ENCODE results near the gene TRIM40. TPM values are rescaled to one million over a fixed set of nuclear protein-coding genes. Genes with fewer than 3 reads are reported as not detected.
A peak's percentile ranks its signal among the peaks of the same experiment; 100 is the strongest.

TRIM40 gene, protein sequence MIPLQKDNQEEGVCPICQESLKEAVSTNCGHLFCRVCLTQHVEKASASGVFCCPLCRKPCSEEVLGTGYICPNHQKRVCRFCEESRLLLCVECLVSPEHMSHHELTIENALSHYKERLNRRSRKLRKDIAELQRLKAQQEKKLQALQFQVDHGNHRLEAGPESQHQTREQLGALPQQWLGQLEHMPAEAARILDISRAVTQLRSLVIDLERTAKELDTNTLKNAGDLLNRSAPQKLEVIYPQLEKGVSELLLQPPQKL
- total RNA-seq, result not detected

GRCh38 chr6:30135757-30136156, at the start of gene TRIM40:
TSS of gene TRIM40 (plus strand) at chr6:30136140. CDS start at chr6:30137037, 897 bp downstream.
- Mint-ChIP-seq H3K9me3 (no peaks in the 10 kb centered on the region), H3K4me1 (ENCODE audit: low read depth in 2 of 2) (peaks cover 9 to 11% of the 10 kb centered on the region in 2 donors), H3K27ac (no peak within 1 kb of the TSS), H3K4me3 (no peak within 1 kb of the TSS), H3K27me3 (peaks cover 35 to 56% of the 10 kb centered on the region in 2 donors), H3K36me3 (no peaks in the 10 kb centered on the region)
- no peak for DNase-seq (ENCODE audit: low spot score)
- ATAC-seq, result no peak

GRCh38 chr6:30087876-30088275, 48.1 kb upstream of the TRIM40 start:
- no peaks in the 10 kb centered on the region for H3K9me3 Mint-ChIP-seq
- no peak for DNase-seq (ENCODE audit: low spot score)
- no peaks in the 10 kb centered on the region for H3K36me3 Mint-ChIP-seq
- H3K27ac Mint-ChIP-seq, result no peak overlapping the region
- H3K27me3 Mint-ChIP-seq, result peaks cover 34 to 68% of the 10 kb centered on the region in 2 donors
- no peak overlapping the region for H3K4me3 Mint-ChIP-seq
- H3K4me1 Mint-ChIP-seq (ENCODE audit: low read depth in 2 of 2), result no peaks in the 10 kb centered on the region
- no peak for ATAC-seq

GRCh38 chr6:30091577-30092381, 44.2 kb upstream of the TRIM40 start:
- Mint-ChIP-seq H3K4me3 (no peak overlapping the region), H3K27ac (no peak overlapping the region), H3K36me3 (no peaks in the 10 kb centered on the region), H3K27me3 (peaks cover 48 to 81% of the 10 kb centered on the region in 2 donors), H3K9me3 (no peaks in the 10 kb centered on the region), H3K4me1 (ENCODE audit: low read depth in 2 of 2) (no peaks in the 10 kb centered on the region)
- no peak for DNase-seq (ENCODE audit: low spot score)
- ATAC-seq, result no peak

- ATAC-seq (no peak), DNase-seq (ENCODE audit: low spot score) (no peak)
- Mint-ChIP-seq H3K27ac (no peak overlapping the region), H3K27me3 (peaks cover 53 to 81% of the 10 kb centered on the region in 2 donors), H3K36me3 (no peaks in the 10 kb centered on the region), H3K4me1 (ENCODE audit: low read depth in 2 of 2) (no peaks in the 10 kb centered on the region), H3K9me3 (no peaks in the 10 kb centered on the region), H3K4me3 (no peak overlapping the region)
Measured at GRCh38 chr6:30092852-30093543, 42.9 kb upstream of the TRIM40 start.

DNA sequence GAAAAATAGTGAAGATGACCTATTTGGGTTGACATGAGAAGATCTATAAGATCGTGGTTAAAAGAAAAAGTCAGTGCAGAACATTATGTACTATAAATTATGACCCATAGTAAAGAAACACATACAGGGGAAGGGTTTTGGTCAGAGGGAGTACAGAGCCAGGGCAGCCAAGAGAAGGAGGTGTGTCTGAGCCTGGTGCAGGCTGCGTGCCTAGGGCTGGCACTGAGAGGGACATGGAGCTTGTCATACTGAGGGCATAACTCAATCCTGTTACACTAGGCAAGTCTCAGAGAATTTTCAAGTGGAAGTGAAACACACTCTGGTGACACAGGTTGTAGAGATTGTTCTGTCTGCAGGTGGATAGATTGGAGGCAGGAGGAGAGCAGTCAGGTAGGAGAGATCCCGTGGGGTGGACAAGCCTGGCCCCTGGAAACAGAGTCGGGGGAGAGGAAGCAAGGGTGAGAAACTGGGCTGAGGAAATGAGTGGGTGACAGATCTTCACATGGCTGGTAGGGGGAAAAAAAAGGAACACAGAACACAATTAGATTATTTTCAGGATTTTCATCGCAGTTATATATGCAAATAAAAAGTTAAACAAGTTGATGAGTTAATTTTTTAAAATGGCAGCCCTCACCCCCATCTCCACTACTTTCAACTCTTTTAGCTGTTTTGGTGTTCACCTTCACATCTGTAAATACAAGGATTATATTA, 41.8 kb upstream of the TRIM40 start:
- Mint-ChIP-seq H3K4me1 (ENCODE audit: low read depth in 2 of 2) (no peaks in the 10 kb centered on the region), H3K4me3 (no peak overlapping the region), H3K36me3 (no peaks in the 10 kb centered on the region), H3K27me3 (peaks cover 58 to 85% of the 10 kb centered on the region in 2 donors), H3K9me3 (no peaks in the 10 kb centered on the region), H3K27ac (no peak overlapping the region)
- ATAC-seq, result no peak
- DNase-seq (ENCODE audit: low spot score), result no peak

DNA sequence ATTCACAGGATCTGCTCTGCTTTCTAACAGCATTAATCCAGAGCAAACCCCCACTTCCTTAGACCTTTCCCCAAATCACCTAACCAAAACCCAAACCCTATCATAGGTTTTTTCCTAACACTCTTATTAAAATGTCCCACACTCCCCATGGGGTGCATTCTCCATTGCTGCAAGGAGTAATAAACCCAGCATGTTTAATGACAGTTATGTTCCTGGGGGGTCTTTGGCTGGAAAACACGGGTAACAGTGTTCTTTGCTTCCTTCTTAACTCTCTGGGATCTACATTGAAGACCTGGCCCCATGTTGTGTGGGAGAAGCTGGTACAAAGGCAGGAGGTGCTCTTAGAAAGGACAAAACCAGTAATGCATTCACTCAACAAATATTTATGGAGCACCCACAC, 39.1 kb upstream of the TRIM40 start:
- H3K9me3 Mint-ChIP-seq, result no peaks in the 10 kb centered on the region

DNA sequence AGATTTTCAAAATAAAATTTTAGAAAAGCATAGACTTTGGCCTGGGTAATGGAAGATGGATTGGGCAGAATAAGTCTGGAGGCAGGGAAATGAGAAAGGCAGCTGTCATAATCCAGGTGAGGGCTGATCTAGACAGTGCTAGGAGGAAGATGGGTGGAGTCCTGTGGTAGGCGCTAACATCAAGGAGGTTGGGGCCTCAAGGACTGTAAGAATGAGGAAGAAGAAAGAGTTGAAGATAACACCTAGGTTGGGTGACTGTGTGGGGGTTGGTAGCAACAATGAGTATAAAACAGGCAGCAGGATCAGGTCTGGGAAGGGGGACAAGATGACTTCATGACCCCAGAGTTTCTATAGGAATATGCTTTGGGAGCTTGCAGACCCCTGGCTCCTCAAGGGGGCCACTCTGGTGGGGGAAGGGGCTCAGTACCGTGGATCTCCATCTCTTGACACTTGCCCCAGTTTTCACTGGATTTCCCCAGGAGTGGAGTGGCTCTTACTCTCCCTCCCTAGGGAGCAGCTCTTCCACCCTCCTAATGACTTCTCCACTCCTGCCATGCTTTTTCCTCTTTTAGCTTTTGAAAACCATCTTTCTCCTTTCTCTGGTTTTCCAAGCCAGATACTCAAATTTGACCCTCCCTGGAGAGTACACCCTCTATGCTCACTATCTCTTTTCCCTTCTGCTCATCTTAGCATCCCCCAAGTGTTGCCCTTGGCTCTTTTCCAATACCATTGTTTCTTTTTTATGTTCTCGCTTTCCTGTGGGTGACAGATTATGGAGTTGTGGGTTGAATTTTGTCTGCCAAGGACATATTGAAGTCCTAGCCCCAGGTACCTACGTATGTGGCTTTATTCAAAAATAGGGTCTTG, 37.8 kb upstream of the TRIM40 start:
- DNase-seq (ENCODE audit: low spot score) (no peak), ATAC-seq (no peak)
- Mint-ChIP-seq H3K36me3 (no peaks in the 10 kb centered on the region), H3K27ac (no peak overlapping the region), H3K4me3 (no peak overlapping the region), H3K4me1 (ENCODE audit: low read depth in 2 of 2) (peaks cover 26 to 28% of the 10 kb centered on the region in 2 donors), H3K9me3 (no peaks in the 10 kb centered on the region), H3K27me3 (peaks cover 63 to 77% of the 10 kb centered on the region in 2 donors)

More for the DNA sequence above, 39.1 kb upstream of the TRIM40 start:
- ATAC-seq (no peak), DNase-seq (ENCODE audit: low spot score) (no peak)
- Mint-ChIP-seq H3K27ac (no peak overlapping the region), H3K4me3 (no peak overlapping the region), H3K4me1 (ENCODE audit: low read depth in 2 of 2) (peaks cover 17 to 19% of the 10 kb centered on the region in 2 donors), H3K36me3 (no peaks in the 10 kb centered on the region), H3K27me3 (peaks cover 69 to 90% of the 10 kb centered on the region in 2 donors)

GRCh38 chr6:30100154-30100553, 35.8 kb upstream of the TRIM40 start:
- H3K4me3 Mint-ChIP-seq, result peak overlapping the region; percentile 61
- DNase-seq (ENCODE audit: low spot score), result no peak
- no peaks in the 10 kb centered on the region for H3K9me3 Mint-ChIP-seq
- no peak for ATAC-seq
- H3K27ac Mint-ChIP-seq, result no peak overlapping the region
- H3K27me3 Mint-ChIP-seq, result peaks cover 57 to 58% of the 10 kb centered on the region in 2 donors
- peaks cover 31 to 33% of the 10 kb centered on the region in 2 donors for H3K4me1 Mint-ChIP-seq (ENCODE audit: low read depth in 2 of 2)
- H3K36me3 Mint-ChIP-seq, result no peaks in the 10 kb centered on the region

DNA sequence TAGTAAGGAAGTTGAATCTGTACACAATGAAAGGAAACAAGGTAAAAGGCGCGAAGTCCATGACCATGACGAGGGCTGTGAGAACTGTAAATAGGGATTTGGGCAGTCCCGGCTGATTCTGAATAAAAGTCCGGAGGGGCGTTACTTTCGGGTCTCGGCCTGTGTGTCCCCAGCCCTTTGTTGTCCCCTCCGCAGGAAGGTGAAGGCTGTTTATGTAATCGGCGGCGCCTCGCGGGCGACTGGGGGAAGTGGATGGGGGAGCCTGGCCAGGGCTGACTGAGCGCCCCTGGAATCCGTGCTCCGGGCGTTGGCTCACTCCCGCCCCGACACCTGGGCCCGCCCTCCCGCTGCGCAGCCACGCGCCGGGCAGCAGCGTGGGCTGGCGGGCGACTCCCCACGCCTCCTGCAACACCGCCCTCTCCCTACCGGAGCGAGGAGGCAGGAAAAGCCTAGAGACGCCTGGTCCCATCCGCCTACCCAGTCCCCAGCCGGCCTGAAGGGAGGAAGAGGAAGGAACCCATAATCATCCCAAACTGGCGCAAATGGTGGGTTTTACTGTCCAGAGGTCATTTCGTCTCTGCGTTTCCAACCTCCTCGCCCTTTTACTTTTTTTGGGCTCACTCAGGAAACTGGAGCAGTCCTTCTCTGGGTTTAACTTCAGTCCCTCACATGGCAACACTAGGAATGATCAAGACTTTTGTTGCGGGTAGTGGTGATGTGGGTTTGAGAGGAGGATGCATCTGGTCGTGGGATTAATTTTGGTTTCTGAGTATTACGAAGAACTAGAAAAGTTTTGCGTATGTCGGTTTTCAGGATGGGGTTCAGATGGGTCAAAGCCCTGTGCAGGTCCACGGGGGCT, 35.1 kb upstream of the TRIM40 start:
- Mint-ChIP-seq H3K27me3 (peaks cover 52 to 54% of the 10 kb centered on the region in 2 donors), H3K27ac (no peak overlapping the region), H3K9me3 (no peaks in the 10 kb centered on the region), H3K4me1 (ENCODE audit: low read depth in 2 of 2) (peaks cover 31 to 33% of the 10 kb centered on the region in 2 donors), H3K4me3 (peak overlapping the region; percentile 79), H3K36me3 (no peaks in the 10 kb centered on the region)
- no peak for ATAC-seq
- no peak for DNase-seq (ENCODE audit: low spot score)

GRCh38 chr6:30101444-30102413, 34.2 kb upstream of the TRIM40 start:
- peak; percentile 84 for DNase-seq (ENCODE audit: low spot score)
- Mint-ChIP-seq H3K27me3 (peaks cover 49 to 55% of the 10 kb centered on the region in 2 donors), H3K9me3 (no peaks in the 10 kb centered on the region), H3K27ac (peak overlapping the region in 1 of 2 donors; percentile 58), H3K4me3 (peak overlapping the region; percentile 79), H3K36me3 (no peaks in the 10 kb centered on the region), H3K4me1 (ENCODE audit: low read depth in 2 of 2) (peaks cover 31 to 33% of the 10 kb centered on the region in 2 donors)
- ATAC-seq, result peak; percentile 88 to 94

DNA sequence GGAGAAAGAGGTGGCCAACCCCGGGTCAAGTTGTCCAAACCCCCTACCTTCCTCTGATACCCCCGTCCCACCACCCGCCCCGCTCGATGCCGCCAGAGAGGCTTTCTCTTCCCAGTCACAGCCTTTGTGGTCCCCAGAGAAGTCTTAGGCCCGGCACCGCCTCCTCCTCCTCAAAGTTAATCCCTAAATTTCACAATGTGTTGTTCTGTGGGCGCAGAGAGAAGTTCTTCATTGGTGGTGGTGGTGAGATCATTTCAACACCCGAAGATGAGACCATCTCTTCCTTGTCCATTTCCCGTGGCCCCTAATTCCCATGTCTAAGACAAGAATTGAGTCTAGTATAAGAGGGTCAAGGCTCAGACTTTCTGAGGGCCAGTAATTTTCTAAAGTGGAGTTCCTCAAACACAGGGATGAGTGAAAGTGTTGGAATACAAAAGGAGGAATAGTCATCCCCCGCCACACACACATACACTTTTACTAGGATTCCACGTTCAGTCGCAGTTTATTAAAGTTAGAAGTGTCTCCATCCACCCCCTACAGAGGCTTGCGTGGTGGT, 33.4 kb upstream of the TRIM40 start:
- Mint-ChIP-seq H3K27ac (peak overlapping the region in 1 of 2 donors; percentile 58), H3K4me3 (peak overlapping the region; percentile 79), H3K36me3 (no peaks in the 10 kb centered on the region), H3K27me3 (peaks cover 44 to 49% of the 10 kb centered on the region in 2 donors), H3K4me1 (ENCODE audit: low read depth in 2 of 2) (peaks cover 31 to 33% of the 10 kb centered on the region in 2 donors), H3K9me3 (no peaks in the 10 kb centered on the region)
- DNase-seq (ENCODE audit: low spot score) (no peak), ATAC-seq (no peak)

All from natural killer cell treated with Interleukin-12 subunit alpha and Interleukin-12 subunit beta and Interleukin-15 and Interleukin-18, amount 100 ng/mL, for 72 hours (primary cell).